Measurements from ENCODE around the gene ADAMTS4. TPM values are rescaled to one million over a fixed set of nuclear protein-coding genes. Genes with fewer than 3 reads are reported as not detected.

Gene ADAMTS4
- total and polyA plus RNA-seq, 2 donors (not counting 1 experiment from before 2014, with no cell fraction given): 1.0 to 1.3 TPM

DNA sequence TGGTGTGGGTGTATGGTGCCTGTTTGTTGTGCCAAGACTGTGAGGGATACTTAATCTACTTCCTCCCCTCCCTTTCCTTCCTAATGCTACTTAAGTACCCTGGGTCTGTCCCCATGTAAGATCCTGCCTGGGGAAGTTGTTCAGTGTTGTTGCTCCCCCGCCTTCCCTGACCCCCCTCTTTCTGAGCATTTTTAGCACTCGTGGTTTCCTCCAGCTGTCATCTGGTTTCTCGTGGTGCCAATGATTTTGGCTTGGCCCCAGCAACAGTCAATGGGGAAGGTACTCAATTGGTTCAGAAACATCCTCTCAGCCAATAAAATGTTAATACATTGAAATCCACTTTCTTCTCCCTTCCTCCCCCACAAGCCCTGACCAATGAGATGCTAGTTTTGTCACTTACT lies 13.6 kb downstream of the ADAMTS4 start:
- DNase-seq (ENCODE audit: low read depth in 2 of 2): peak; percentile 59 to 65

DNA sequence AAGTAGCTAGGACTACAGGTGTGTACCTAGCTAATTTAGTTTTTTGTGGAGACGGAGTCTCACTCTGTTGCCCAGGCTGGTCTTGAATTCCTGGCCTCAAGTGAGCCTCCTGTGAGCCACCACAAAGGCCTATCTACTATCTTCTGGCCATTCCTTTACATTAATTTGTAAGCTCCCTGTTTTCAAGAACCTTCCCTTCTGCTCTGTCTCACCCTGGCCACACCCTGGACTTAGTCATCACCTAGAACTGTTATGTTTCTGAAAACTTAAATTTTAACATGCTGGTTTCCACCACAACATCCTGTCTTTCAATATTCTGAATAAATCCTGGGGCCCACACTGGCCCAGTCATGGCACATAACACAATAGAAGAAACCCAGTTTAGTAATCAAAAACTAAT lies 16.6 kb downstream of the ADAMTS4 start:
- Histone ChIP-seq H3K4me1 (ENCODE audit: control insufficient read depth, extremely low read depth, insufficient read depth, low read length) (peaks cover 2% of the 10 kb centered on the region), H3K36me3 (ENCODE audit: control insufficient read depth, insufficient read depth, low read length) (no peaks in the 10 kb centered on the region), H3K9me3 (ENCODE audit: control insufficient read depth, insufficient read depth, low read depth, low read length) (no peaks in the 10 kb centered on the region), H3K27me3 (ENCODE audit: control insufficient read depth, insufficient read depth, low read length) (no peaks in the 10 kb centered on the region), H3K4me2 (ENCODE audit: extremely low read depth, insufficient read depth, low read length) (no peak overlapping the region), H3K9ac (ENCODE audit: insufficient read depth, low read length) (no peak overlapping the region), H2AFZ (ENCODE audit: low read length) (no peak overlapping the region), H3K4me3 (replicated peaks in 1 of 4; ENCODE audit: control extremely low read depth in 1 of 4, insufficient read depth in 1 of 4, low read depth in 3 of 4, low read length in 4 of 4) (no peak overlapping the region), H3K79me2 (ENCODE audit: control insufficient read depth, insufficient read depth, low read length) (no peaks in the 10 kb centered on the region), H3K27ac (ENCODE audit: insufficient read depth, low read length) (no peak overlapping the region), H4K20me1 (ENCODE audit: control insufficient read depth, extremely low read depth, insufficient read depth, low read length) (no peaks in the 10 kb centered on the region)
- DNase-seq (ENCODE audit: low read depth in 2 of 2): peak; percentile 54 to 62
- TF ChIP-seq, protein P1, sequence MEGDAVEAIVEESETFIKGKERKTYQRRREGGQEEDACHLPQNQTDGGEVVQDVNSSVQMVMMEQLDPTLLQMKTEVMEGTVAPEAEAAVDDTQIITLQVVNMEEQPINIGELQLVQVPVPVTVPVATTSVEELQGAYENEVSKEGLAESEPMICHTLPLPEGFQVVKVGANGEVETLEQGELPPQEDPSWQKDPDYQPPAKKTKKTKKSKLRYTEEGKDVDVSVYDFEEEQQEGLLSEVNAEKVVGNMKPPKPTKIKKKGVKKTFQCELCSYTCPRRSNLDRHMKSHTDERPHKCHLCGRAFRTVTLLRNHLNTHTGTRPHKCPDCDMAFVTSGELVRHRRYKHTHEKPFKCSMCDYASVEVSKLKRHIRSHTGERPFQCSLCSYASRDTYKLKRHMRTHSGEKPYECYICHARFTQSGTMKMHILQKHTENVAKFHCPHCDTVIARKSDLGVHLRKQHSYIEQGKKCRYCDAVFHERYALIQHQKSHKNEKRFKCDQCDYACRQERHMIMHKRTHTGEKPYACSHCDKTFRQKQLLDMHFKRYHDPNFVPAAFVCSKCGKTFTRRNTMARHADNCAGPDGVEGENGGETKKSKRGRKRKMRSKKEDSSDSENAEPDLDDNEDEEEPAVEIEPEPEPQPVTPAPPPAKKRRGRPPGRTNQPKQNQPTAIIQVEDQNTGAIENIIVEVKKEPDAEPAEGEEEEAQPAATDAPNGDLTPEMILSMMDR (conservative IDR thresholded peaks at IDR 0.05 in 1 of 2, IDR thresholded peaks at IDR 0.05 in 1 of 2; ENCODE audit: low read depth in 1 of 2, low read length in 2 of 2): no peak
- no peak for TF ChIP-seq EZH2 (IDR thresholded peaks at IDR 0.05; ENCODE audit: low read length, missing control alignments)

More for the DNA sequence above, 13.6 kb downstream of the ADAMTS4 start:
- TF ChIP-seq EZH2 (IDR thresholded peaks at IDR 0.05; ENCODE audit: low read length, missing control alignments): no peak
- TF ChIP-seq, protein P1 (conservative IDR thresholded peaks at IDR 0.05 in 1 of 2, IDR thresholded peaks at IDR 0.05 in 1 of 2; ENCODE audit: low read depth in 1 of 2, low read length in 2 of 2): no peak
- peaks cover 2% of the 10 kb centered on the region for H3K4me1 ChIP-seq (ENCODE audit: control insufficient read depth, extremely low read depth, insufficient read depth, low read length)
- H3K36me3 ChIP-seq (ENCODE audit: control insufficient read depth, insufficient read depth, low read length): no peaks in the 10 kb centered on the region
- H2AFZ ChIP-seq (ENCODE audit: low read length): peak overlapping the region; percentile 50
- no peaks in the 10 kb centered on the region for H3K79me2 ChIP-seq (ENCODE audit: control insufficient read depth, insufficient read depth, low read length)
- no peak overlapping the region for H3K4me3 ChIP-seq (replicated peaks in 1 of 4; ENCODE audit: control extremely low read depth in 1 of 4, insufficient read depth in 1 of 4, low read depth in 3 of 4, low read length in 4 of 4)
- no peak overlapping the region for H3K9ac ChIP-seq (ENCODE audit: insufficient read depth, low read length)
- H3K27me3 ChIP-seq (ENCODE audit: control insufficient read depth, insufficient read depth, low read length): no peaks in the 10 kb centered on the region
- no peak overlapping the region for H3K27ac ChIP-seq (ENCODE audit: insufficient read depth, low read length)
- no peak overlapping the region for H3K4me2 ChIP-seq (ENCODE audit: extremely low read depth, insufficient read depth, low read length)
- no peaks in the 10 kb centered on the region for H3K9me3 ChIP-seq (ENCODE audit: control insufficient read depth, insufficient read depth, low read depth, low read length)
- H4K20me1 ChIP-seq (ENCODE audit: control insufficient read depth, extremely low read depth, insufficient read depth, low read length): no peaks in the 10 kb centered on the region

DNA sequence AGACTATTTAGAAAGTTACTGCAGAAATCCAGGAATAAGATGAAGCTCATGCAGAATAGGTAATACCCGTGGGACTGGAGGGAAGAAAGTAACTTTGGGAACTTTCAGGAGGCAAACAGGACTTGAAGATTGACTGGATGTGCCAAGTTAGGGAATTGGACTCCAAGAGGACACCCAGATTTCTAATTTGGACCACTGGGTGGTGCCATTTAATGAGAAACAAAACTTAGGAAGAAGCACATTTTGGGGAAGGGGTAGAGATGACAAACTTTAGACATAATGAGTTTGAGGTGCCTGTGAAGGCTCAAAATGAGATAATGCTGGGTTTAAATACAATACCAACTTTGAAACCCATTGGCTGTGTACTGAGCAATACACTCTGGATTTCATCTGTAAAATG lies 18.2 kb downstream of the ADAMTS4 start:
- Histone ChIP-seq H3K9ac (ENCODE audit: insufficient read depth, low read length) (no peak overlapping the region), H3K4me1 (ENCODE audit: control insufficient read depth, extremely low read depth, insufficient read depth, low read length) (peaks cover 2% of the 10 kb centered on the region), H3K4me3 (replicated peaks in 1 of 4; ENCODE audit: control extremely low read depth in 1 of 4, insufficient read depth in 1 of 4, low read depth in 3 of 4, low read length in 4 of 4) (no peak overlapping the region), H3K27ac (ENCODE audit: insufficient read depth, low read length) (no peak overlapping the region), H3K27me3 (ENCODE audit: control insufficient read depth, insufficient read depth, low read length) (no peaks in the 10 kb centered on the region), H3K9me3 (ENCODE audit: control insufficient read depth, insufficient read depth, low read depth, low read length) (no peaks in the 10 kb centered on the region), H4K20me1 (ENCODE audit: control insufficient read depth, extremely low read depth, insufficient read depth, low read length) (no peaks in the 10 kb centered on the region), H2AFZ (ENCODE audit: low read length) (no peak overlapping the region), H3K79me2 (ENCODE audit: control insufficient read depth, insufficient read depth, low read length) (peaks cover 6% of the 10 kb centered on the region), H3K36me3 (ENCODE audit: control insufficient read depth, insufficient read depth, low read length) (no peaks in the 10 kb centered on the region), H3K4me2 (ENCODE audit: extremely low read depth, insufficient read depth, low read length) (no peak overlapping the region)
- no peak for TF ChIP-seq EZH2 (IDR thresholded peaks at IDR 0.05; ENCODE audit: low read length, missing control alignments)
- TF ChIP-seq, protein P1 (conservative IDR thresholded peaks at IDR 0.05 in 1 of 2, IDR thresholded peaks at IDR 0.05 in 1 of 2; ENCODE audit: low read depth in 1 of 2, low read length in 2 of 2): peak; percentile 38 to 40
- DNase-seq (ENCODE audit: low read depth in 2 of 2): peak in 1 of 2 donors; percentile 46

All from fibroblast of lung (primary cell).